GM12872 (cell line): ENCODE results near the gene IFITM10.

Source experiments
- TF ChIP-seq, protein P1 (sequence below): IDR thresholded peaks from 3 replicates; pipeline ENCODE4 v1.5.1; 2011; ENCODE audit warnings: low read depth, mild to moderate bottlenecking, low read length, moderate library complexity; ENCODE audit not compliant: insufficient read depth

IFITM10 gene

GRCh38 chr11:1785749-1786413 lies 35.5 kb upstream of the IFITM10 start:
- TF ChIP-seq, protein P1, sequence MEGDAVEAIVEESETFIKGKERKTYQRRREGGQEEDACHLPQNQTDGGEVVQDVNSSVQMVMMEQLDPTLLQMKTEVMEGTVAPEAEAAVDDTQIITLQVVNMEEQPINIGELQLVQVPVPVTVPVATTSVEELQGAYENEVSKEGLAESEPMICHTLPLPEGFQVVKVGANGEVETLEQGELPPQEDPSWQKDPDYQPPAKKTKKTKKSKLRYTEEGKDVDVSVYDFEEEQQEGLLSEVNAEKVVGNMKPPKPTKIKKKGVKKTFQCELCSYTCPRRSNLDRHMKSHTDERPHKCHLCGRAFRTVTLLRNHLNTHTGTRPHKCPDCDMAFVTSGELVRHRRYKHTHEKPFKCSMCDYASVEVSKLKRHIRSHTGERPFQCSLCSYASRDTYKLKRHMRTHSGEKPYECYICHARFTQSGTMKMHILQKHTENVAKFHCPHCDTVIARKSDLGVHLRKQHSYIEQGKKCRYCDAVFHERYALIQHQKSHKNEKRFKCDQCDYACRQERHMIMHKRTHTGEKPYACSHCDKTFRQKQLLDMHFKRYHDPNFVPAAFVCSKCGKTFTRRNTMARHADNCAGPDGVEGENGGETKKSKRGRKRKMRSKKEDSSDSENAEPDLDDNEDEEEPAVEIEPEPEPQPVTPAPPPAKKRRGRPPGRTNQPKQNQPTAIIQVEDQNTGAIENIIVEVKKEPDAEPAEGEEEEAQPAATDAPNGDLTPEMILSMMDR: no peak

DNA sequence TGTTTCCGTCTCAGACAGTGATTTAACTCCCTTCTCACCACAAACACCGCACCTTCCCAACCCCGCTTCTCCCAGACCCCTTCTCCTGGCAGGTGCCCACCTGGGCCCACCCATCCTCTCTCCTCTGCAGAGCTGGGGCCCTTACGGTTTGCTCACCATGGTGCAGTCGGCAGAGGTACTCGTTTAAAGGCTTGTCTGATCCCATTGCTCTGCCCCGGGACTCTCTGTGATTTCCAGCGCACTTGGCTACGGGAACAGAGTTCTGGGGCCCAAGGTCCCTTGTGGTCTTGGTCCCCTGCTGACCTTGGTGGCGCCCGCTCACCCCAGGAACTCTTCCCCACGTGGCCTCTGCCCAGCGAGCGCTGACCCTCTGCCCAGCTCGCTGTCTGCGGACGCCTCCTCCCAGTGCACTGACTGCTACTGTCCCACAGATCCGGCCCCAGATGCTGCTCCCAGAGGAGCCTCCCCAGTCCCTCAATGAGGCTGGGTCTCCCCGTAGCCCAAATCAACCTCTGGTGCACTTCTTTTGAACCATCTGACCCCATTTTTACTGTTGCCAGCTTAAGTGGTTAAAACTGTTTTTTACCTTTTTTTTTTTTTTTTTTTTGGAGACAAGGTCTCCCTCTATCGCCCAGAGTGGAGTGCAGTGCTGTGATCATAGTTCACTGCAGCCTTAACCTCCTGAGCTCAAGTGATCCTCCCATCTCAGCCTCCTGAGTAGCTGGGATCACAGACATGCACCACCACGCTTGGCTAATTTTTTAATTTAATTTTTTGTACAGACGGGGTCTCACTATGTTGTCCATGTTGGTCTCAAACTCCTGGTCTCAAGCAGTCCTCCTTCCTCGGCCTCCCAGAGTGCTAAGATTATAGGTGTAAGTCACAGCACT lies 34.6 kb upstream of the IFITM10 start:
- TF ChIP-seq, protein P1: no peak

- TF ChIP-seq, protein P1: no peak
Measured at GRCh38 chr11:1783725-1784529, 33.5 kb upstream of the IFITM10 start.

DNA sequence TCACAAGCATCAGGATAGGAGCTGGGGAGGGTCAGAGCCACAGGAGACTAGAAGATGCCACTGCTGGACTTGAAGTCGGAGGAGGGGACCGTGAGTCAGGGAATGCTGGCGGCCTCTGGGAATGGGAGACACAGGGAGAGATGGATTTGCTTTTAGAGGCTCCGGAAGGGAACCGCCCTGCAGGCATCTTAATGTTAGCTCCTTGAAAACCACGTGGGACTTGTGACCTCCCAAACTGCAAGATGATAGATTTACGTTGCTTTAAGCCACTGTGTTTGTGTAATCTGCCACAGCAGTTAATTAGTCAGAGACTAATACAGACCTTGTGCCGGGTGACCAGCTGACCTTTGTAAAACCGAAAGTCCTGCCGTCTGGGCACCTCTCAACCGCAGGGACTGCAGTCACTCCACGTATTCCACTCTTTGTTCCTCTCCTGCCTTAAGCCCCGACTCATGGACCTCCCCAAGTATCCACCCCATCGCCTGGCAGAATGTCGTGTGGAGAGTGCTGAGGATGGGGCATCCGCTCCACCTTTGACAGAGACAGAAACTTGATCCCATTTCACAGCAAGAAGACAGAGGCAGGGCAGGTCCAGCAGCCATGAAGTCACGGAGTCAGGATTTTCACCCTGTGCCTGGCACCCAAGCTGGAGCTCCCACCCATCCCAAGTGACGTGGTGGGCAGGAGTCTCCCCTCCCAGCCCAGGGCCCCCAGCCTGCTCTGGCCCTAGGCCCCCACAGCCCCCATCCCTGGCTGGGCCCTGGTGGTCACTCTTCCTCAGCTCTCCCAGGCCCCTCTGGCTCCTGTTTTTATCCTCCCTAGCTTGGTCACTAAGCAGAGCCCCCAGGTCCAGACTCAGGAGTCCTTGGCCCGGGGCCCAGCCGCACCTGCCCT lies 32.7 kb upstream of the IFITM10 start:
- TF ChIP-seq, protein P1: no peak

GRCh38 chr11:1782031-1782590 lies 31.7 kb upstream of the IFITM10 start:
- TF ChIP-seq, protein P1: no peak

GRCh38 chr11:1781593-1781975 lies 31.2 kb upstream of the IFITM10 start:
- TF ChIP-seq, protein P1: no peak
